Ishikawa (cell line): ENCODE results near the gene COL4A2.

Source experiments
- CEBPB ChIP-seq: IDR thresholded peaks from 2 replicates; pipeline ENCODE4 v1.6.1; 2012
- CREB1 ChIP-seq: IDR thresholded peaks from 2 replicates; pipeline ENCODE4 v1.6.1; 2012; ENCODE audit warnings: low read depth
- EP300 ChIP-seq: IDR thresholded peaks from 2 replicates; pipeline ENCODE4 v1.6.1; 2012; ENCODE audit warnings: borderline replicate concordance
- FOXM1 ChIP-seq: IDR thresholded peaks from 2 replicates; pipeline ENCODE4 v1.6.1; 2012; ENCODE audit warnings: low read depth, borderline replicate concordance
- MAX ChIP-seq: IDR thresholded peaks from 2 replicates; pipeline ENCODE4 v1.6.1; 2012
- NFIC ChIP-seq: IDR thresholded peaks from 2 replicates; pipeline ENCODE4 v1.6.1; 2012
- RAD21 ChIP-seq: IDR thresholded peaks from 2 replicates; pipeline ENCODE4 v1.6.1; 2012; ENCODE audit warnings: low read depth
- REST ChIP-seq: IDR thresholded peaks from 2 replicates; pipeline ENCODE4 v1.6.1; 2012; ENCODE audit warnings: low read depth, mild to moderate bottlenecking
- TAF1 ChIP-seq: IDR thresholded peaks from 2 replicates; pipeline ENCODE4 v1.6.1; 2012; ENCODE audit warnings: low read depth, mild to moderate bottlenecking
- TCF12 ChIP-seq: IDR thresholded peaks from 2 replicates; pipeline ENCODE4 v1.6.1; 2012; ENCODE audit warnings: low read depth
- TEAD4 ChIP-seq: IDR thresholded peaks from 2 replicates; pipeline ENCODE4 v1.6.1; 2012
- USF1 ChIP-seq: IDR thresholded peaks from 2 replicates; pipeline ENCODE4 v1.6.1; 2012
- YY1 ChIP-seq: IDR thresholded peaks from 2 replicates; pipeline ENCODE4 v1.6.1; 2012; ENCODE audit warnings: low read depth
- ZBTB7A ChIP-seq: IDR thresholded peaks from 2 replicates; pipeline ENCODE4 v1.6.1; 2012; ENCODE audit warnings: low read depth

- TF ChIP-seq TCF12, result no peak
- TF ChIP-seq MAX, result no peak
- TF ChIP-seq ZBTB7A, result no peak
- TF ChIP-seq FOXM1, result no peak
- no peak for TF ChIP-seq EP300
- TF ChIP-seq YY1, result no peak
- no peak for TF ChIP-seq TEAD4
- TF ChIP-seq CEBPB, result no peak
- no peak for TF ChIP-seq REST
- TF ChIP-seq CREB1, result no peak
- no peak for TF ChIP-seq RAD21
- no peak for TF ChIP-seq TAF1
- no peak for TF ChIP-seq NFIC
- no peak for TF ChIP-seq USF1
Measured at GRCh38 chr13:110336681-110337080, 29.6 kb downstream of the COL4A2 start.
